Right lobe of liver (tissue), 4 donors: ENCODE data around the gene UROC1.

Experiments
- CTCF ChIP-seq, 4 donors: fragments of 200-600 bp in 3 of 4; fragments of 450-650 bp in 1 of 4; IDR thresholded peaks; one replicate each; pipeline versions ENCODE4 v1.5.1 to v1.8.0; 2016 to 2022; ENCODE audit warnings: antibody characterized with exemption in 4 of 4, mild to moderate bottlenecking in 2 of 4
- POLR2A ChIP-seq: fragments of 450-650 bp; IDR thresholded peaks from one replicate; pipeline ENCODE4 v1.6.1; 2017; ENCODE audit warnings: antibody characterized with exemption, mild to moderate bottlenecking
- donor health status: DM: no; HTN: no; CAD: no.
- donor health status: DM: no; HTN: no; CAD: no.
- donor health status: DM: no; HTN: yes; CAD: no.

GRCh38 chr3:126494204-126494969 lies 23.2 kb downstream of the UROC1 start:
- no peak for TF ChIP-seq CTCF (IDR thresholded peaks at IDR 0.05)
- no peak for TF ChIP-seq POLR2A
